PC-9 (cell line): Measurements from ENCODE around the gene MEF2C. TPM values are rescaled to one million over a fixed set of nuclear protein-coding genes. Genes with fewer than 3 reads are reported as not detected.

ENCODE experiments used
- BruUV-seq: library from RNA; stranded (reverse); fragments of 400-500 nt; replicated peaks from 2 replicates; lab custom pipeline; 2021; lab: Mats Ljungman, UMichigan
- CTCF ChIA-PET: fragments of 300-600 bp; sonication (Branson Sonifier 250); formaldehyde crosslinking; loops from one replicate; lab custom pipeline; 2022; ENCODE audit warnings: antibody characterized with exemption; lab: Charles Lee
- POLR2A ChIA-PET: fragments of 300-600 bp; sonication (Branson Sonifier 250); formaldehyde crosslinking; loops from one replicate; lab custom pipeline; 2022; ENCODE audit warnings: antibody characterized with exemption; ENCODE audit not compliant: unreplicated experiment; lab: Charles Lee
- DNase-seq, 2 experiments: peaks; one replicate each; pipeline versions ENCODE4 v3.0.0 to v3.0.0-alpha.2; 2015 to 2022; ENCODE audit warnings: mixed read lengths in 1 of 2
- H2AFZ ChIP-seq: fragments of 200-600 bp; sonication (generic); 2 replicates; pipeline ENCODE4 v1.8.1; 2017; ENCODE audit warnings: antibody characterized with exemption
- H3F3A ChIP-seq: fragments of 200-600 bp; sonication (generic); 2 replicates; pipeline ENCODE4 v1.8.1; 2017; ENCODE audit warnings: antibody characterized with exemption, mild to moderate bottlenecking, low read depth; ENCODE audit not compliant: insufficient read depth
- H3K27ac ChIP-seq: fragments of 200-600 bp; sonication (generic); 2 replicates; pipeline ENCODE4 v1.6.1; 2016; ENCODE audit warnings: mixed run types
- H3K27me3 ChIP-seq: fragments of 200-600 bp; sonication (generic); 2 replicates; pipeline ENCODE4 v1.6.1; 2016; ENCODE audit warnings: low read depth, mixed run types; ENCODE audit not compliant: insufficient read depth
- H3K36me3 ChIP-seq: fragments of 200-600 bp; sonication (generic); 2 replicates; pipeline ENCODE4 v1.6.1; 2016; ENCODE audit warnings: low read depth, mixed run types
- H3K4me1 ChIP-seq: fragments of 200-600 bp; sonication (generic); replicated peaks from 2 replicates; pipeline ENCODE4 v1.6.1; 2016; ENCODE audit warnings: mixed run types; ENCODE audit not compliant: insufficient read depth
- H3K4me2 ChIP-seq: fragments of 200-600 bp; sonication (generic); 2 replicates; pipeline ENCODE4 v1.6.1; 2017; ENCODE audit warnings: mixed run types
- H3K4me3 ChIP-seq: fragments of 200-600 bp; sonication (generic); 2 replicates; pipeline ENCODE4 v1.6.1; 2016; ENCODE audit warnings: mixed run types
- H3K79me2 ChIP-seq: fragments of 200-600 bp; sonication (generic); 2 replicates; pipeline ENCODE4 v1.6.1; 2017; ENCODE audit warnings: low read depth, mixed run types
- H3K9me2 ChIP-seq: fragments of 200-600 bp; sonication (generic); 2 replicates; pipeline ENCODE4 v1.8.1; 2017; ENCODE audit warnings: mild to moderate bottlenecking; ENCODE audit not compliant: insufficient read depth
- H3K9me3 ChIP-seq: fragments of 200-600 bp; sonication (generic); 2 replicates; pipeline ENCODE4 v1.8.1; 2016; ENCODE audit warnings: low read depth; ENCODE audit not compliant: insufficient read depth
- H4K20me1 ChIP-seq: fragments of 200-600 bp; sonication (generic); 2 replicates; pipeline ENCODE4 v1.8.1; 2017; ENCODE audit not compliant: insufficient read depth
- EZH2 ChIP-seq: fragments of 200-600 bp; sonication (generic); IDR thresholded peaks from 2 replicates; pipeline ENCODE4 v1.8.0; 2017; ENCODE audit warnings: antibody characterized with exemption, low read depth
- intact Hi-C: fragments of 100-400 bp; cut with micrococcal nuclease; formaldehyde crosslinking; loops from one replicate; pipeline ENCODE4 v1.10.0; 2022; ENCODE audit not compliant: unreplicated experiment
- total RNA-seq: library from RNA; stranded (reverse); gene quantifications from 2 replicates; pipeline ENCODE4 v1.2.3, GENCODE V29; 2021
- TF ChIP-seq, protein P1 (sequence below): fragments of 200-600 bp; sonication (generic); conservative IDR thresholded peaks from 2 replicates; pipeline ENCODE4 v1.6.1; 2017; ENCODE audit warnings: mixed run types, antibody characterized with exemption, mild to moderate bottlenecking, moderate library complexity

MEF2C gene
- total RNA-seq, 1 experiment from 2014 or later = 2.5 TPM

DNA sequence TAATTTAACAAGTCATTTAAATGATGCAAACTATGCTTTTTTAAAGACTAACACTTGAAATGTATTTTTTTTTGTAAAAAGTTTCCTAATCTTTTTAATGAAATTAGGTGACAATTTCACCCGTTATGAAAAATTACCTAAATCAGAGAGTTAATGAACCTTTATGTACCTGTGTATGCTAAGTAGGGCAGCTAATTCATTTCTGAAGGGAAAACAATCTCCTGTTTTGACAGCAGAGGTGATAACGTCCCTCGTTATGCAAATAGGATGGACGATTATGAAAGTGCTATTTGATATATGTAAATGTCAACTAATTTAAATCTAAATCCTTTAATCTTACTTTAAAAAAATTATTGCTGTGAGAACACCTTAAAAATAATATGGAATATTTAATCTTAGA, 58.8 kb downstream of the MEF2C start:
- Histone ChIP-seq H2AFZ (no peak overlapping the region), H3K36me3 (no peaks in the 10 kb centered on the region), H3K4me2 (no peak overlapping the region), H3K79me2 (no peaks in the 10 kb centered on the region), H3K4me1 (no peaks in the 10 kb centered on the region), H3K9me3 (no peaks in the 10 kb centered on the region), H3K27ac (no peak overlapping the region), H3K27me3 (no peaks in the 10 kb centered on the region), H4K20me1 (no peaks in the 10 kb centered on the region), H3K9me2 (no peaks in the 10 kb centered on the region), H3K4me3 (no peak overlapping the region), H3F3A (no peaks in the 10 kb centered on the region)
- TF ChIP-seq, protein P1, sequence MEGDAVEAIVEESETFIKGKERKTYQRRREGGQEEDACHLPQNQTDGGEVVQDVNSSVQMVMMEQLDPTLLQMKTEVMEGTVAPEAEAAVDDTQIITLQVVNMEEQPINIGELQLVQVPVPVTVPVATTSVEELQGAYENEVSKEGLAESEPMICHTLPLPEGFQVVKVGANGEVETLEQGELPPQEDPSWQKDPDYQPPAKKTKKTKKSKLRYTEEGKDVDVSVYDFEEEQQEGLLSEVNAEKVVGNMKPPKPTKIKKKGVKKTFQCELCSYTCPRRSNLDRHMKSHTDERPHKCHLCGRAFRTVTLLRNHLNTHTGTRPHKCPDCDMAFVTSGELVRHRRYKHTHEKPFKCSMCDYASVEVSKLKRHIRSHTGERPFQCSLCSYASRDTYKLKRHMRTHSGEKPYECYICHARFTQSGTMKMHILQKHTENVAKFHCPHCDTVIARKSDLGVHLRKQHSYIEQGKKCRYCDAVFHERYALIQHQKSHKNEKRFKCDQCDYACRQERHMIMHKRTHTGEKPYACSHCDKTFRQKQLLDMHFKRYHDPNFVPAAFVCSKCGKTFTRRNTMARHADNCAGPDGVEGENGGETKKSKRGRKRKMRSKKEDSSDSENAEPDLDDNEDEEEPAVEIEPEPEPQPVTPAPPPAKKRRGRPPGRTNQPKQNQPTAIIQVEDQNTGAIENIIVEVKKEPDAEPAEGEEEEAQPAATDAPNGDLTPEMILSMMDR = no peak
- TF ChIP-seq EZH2 = no peak
- no TSS peak for BruUV-seq
- intact Hi-C loops = no loop called here
- ChIA-PET POLR2A (no interaction called here), CTCF (no interaction called here)
- no peak for DNase-seq

DNA sequence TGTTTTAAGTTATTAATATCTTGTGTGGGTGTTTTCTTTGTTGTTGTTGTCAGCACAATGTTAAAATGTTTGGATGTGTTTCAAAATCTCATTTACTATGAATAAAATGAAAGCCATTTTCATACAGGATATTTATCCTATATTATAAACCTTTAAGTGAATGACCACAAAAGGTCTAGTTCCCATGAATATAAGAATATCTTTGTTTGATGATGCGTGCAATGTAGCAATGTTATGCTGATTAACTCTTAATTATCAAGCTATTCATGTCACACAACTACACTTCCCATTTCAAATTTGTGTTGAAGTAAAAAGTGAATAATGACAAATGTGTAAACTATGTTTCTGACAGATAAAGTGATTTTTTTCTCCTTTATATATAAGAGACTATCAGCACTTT, 59.8 kb downstream of the MEF2C start:
- H3F3A ChIP-seq = no peaks in the 10 kb centered on the region
- no peak overlapping the region for H3K4me3 ChIP-seq
- no peak overlapping the region for H3K4me2 ChIP-seq
- no peaks in the 10 kb centered on the region for H4K20me1 ChIP-seq
- no peaks in the 10 kb centered on the region for H3K9me3 ChIP-seq
- TF ChIP-seq, protein P1 = no peak
- TF ChIP-seq EZH2 = no peak
- ChIA-PET POLR2A (no interaction called here), CTCF (interaction anchor here (0.6 kb wide), 1 partner anchor 978 kb away, joined by 3 read pairs; no protein-coding TSS in a partner anchor)
- no peak overlapping the region for H2AFZ ChIP-seq
- DNase-seq = no peak
- no peaks in the 10 kb centered on the region for H3K36me3 ChIP-seq
- H3K4me1 ChIP-seq = no peaks in the 10 kb centered on the region
- H3K9me2 ChIP-seq = no peaks in the 10 kb centered on the region
- H3K27ac ChIP-seq = no peak overlapping the region
- H3K79me2 ChIP-seq = no peaks in the 10 kb centered on the region
- no peaks in the 10 kb centered on the region for H3K27me3 ChIP-seq
- intact Hi-C loops = no loop called here
- no TSS peak for BruUV-seq

DNA sequence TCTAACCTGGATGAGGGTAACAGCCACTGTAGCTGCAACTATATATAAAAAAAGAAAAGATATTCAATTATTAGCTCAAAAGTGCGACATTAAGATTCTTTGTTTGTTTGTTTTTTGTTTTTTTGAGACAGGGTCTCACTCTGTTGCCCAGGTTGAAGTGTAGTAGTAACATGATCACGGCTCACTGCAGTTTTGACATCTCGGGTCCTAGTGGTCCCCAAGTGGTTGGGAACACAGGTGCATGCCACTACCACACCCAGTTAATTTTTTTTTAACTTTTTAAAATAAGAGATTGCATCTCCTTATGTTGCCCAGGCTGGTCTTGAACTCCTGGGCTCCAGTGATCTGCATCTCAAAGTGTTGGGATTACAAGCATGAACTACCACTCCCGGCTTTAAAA, 61.8 kb downstream of the MEF2C start:
- no peaks in the 10 kb centered on the region for H3K36me3 ChIP-seq
- no peaks in the 10 kb centered on the region for H3K4me1 ChIP-seq
- no peak overlapping the region for H3K4me2 ChIP-seq
- DNase-seq = no peak
- intact Hi-C loops = no loop called here
- TF ChIP-seq, protein P1 = no peak
- no peak for TF ChIP-seq EZH2
- H3K27ac ChIP-seq = no peak overlapping the region
- H3F3A ChIP-seq = no peaks in the 10 kb centered on the region
- H3K79me2 ChIP-seq = no peaks in the 10 kb centered on the region
- H2AFZ ChIP-seq = no peak overlapping the region
- H4K20me1 ChIP-seq = no peaks in the 10 kb centered on the region
- ChIA-PET POLR2A (interaction anchor here (0.6 kb wide), 1 partner anchor 822 kb away, joined by 3 read pairs; no protein-coding TSS in a partner anchor), CTCF (no interaction called here)
- no peak overlapping the region for H3K4me3 ChIP-seq
- no TSS peak for BruUV-seq
- no peaks in the 10 kb centered on the region for H3K27me3 ChIP-seq
- H3K9me3 ChIP-seq = no peaks in the 10 kb centered on the region
- H3K9me2 ChIP-seq = no peaks in the 10 kb centered on the region
